Activated T-helper 1 cell treated with anti-CD3 and anti-CD28 coated beads, Interleukin-12 subunit alpha, Interleukin-12 subunit beta, Interleukin-2, Interleukin-4 antibody, amounts not matched to agents 30 ng/mL and 10 ng/mL and 1 ng/mL, durations not matched to agents 14 hours and 24 hours and 36 hours (primary cell): Measurements from ENCODE around the gene TMEM61. TPM values are rescaled to one million over a fixed set of nuclear protein-coding genes. Genes with fewer than 3 reads are reported as not detected.
"Not testable (repeated sequence)": the region's sequence is repeated elsewhere in the genome, so short reads cannot be mapped to it uniquely, and the experiment has no call there.

Source experiments
- DNase-seq: peaks from one replicate; pipeline ENCODE4 v3.0.0; 2021; ENCODE audit warnings: low spot score
- H3K27ac Mint-ChIP-seq: one replicate; pipeline ENCODE4 v1.8.0; 2021; ENCODE audit warnings: mild to moderate bottlenecking, mixed read lengths
- H3K27me3 Mint-ChIP-seq: one replicate; pipeline ENCODE4 v1.8.0; 2022; ENCODE audit warnings: mild to moderate bottlenecking, moderate library complexity, mixed read lengths; ENCODE audit not compliant: insufficient read depth
- H3K36me3 Mint-ChIP-seq: one replicate; pipeline ENCODE4 v1.8.0; 2021; ENCODE audit warnings: low read depth, mixed read lengths
- H3K4me1 Mint-ChIP-seq: one replicate; pipeline ENCODE4 v1.8.0; 2021; ENCODE audit warnings: low read depth, mixed read lengths
- H3K4me3 Mint-ChIP-seq: one replicate; pipeline ENCODE4 v1.8.0; 2021; ENCODE audit warnings: mild to moderate bottlenecking, moderate library complexity, mixed read lengths
- H3K9me3 Mint-ChIP-seq: one replicate; pipeline ENCODE4 v1.8.0; 2021; ENCODE audit warnings: mixed read lengths
- intact Hi-C: fragments of 100-400 bp; cut with micrococcal nuclease; formaldehyde crosslinking; loops from one replicate; pipeline ENCODE4 v1.15.1; 2024
- total RNA-seq: library from RNA; stranded (reverse); gene quantifications from 2 replicates; pipeline ENCODE4 v1.2.3, GENCODE V29; 2022

Gene TMEM61
- total RNA-seq, 1 donor from 2014 or later: not detected

DNA sequence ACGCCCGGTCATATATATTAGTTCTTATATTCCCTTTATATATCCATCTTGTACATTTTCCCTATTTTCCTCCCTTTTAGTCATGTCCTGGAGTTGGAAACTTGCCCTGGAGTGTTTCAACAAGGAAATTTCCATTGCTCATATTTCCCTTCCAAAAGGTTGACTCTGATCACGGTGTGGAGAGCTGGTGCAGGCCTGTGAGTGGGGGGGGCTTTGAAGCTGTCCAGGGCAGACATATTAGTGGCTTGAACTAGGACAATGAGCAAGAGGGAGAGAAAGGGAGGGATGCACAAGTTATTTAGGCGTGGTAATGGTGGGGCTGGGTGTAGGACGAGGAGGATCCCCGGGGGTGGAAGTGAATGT lies 30.4 kb upstream of the TMEM61 start:
- no peak overlapping the region for H3K4me3 Mint-ChIP-seq
- H3K4me1 Mint-ChIP-seq: peaks cover 22% of the 10 kb centered on the region
- H3K27me3 Mint-ChIP-seq: peaks cover 9% of the 10 kb centered on the region
- no peaks in the 10 kb centered on the region for H3K9me3 Mint-ChIP-seq
- H3K27ac Mint-ChIP-seq: no peak overlapping the region
- intact Hi-C loops: loop anchor here (1.0 to 2.0 kb wide), 3 partner anchors 46 to 72 kb away; partner anchors contain the start of gene DHCR24
- DNase-seq: no peak
- no peaks in the 10 kb centered on the region for H3K36me3 Mint-ChIP-seq

DNA sequence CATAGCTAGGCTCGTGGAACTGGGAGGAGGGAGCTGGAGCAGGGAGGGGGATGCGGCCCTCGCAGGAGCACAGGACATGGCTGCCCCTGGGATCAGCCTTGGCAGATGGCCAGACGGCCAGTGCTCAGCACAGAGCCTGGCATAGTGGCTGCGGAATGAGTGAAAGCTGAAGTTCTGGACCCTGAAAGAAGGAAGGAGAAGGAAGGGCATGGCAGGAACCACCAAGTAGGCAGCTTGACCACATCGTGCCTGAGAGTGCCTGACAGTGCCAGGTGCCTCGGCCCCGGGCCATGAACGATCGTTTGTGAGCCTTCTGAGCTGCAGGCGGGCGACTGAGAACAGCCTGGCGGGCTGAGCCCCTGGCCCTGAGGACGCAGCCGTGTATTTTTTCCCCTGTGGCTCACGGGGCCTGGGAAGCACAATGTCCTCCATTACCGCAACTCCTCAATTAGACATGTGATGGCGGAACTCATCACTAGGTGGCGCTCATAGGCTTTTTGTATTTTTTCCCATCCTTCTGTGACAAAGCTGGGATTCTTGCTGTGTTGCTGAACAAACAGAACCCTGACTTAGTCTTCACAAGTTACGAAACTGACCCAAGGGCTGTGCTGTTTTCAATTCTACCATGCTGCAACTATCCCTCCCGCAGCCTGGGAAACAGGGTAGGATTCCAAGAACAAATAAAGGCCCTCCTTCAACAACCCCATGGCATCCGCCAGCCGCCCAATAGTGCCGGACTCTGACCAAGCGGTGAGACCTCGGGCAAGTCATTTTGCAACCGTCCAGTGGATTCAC lies 29.9 kb upstream of the TMEM61 start:
- Mint-ChIP-seq H3K27me3 (peaks cover 9% of the 10 kb centered on the region), H3K4me3 (no peak overlapping the region), H3K36me3 (no peaks in the 10 kb centered on the region), H3K27ac (no peak overlapping the region), H3K4me1 (peaks cover 17% of the 10 kb centered on the region), H3K9me3 (no peaks in the 10 kb centered on the region)
- DNase-seq: peak; percentile 38
- intact Hi-C loops: loop anchor here (1.0 to 2.0 kb wide), 3 partner anchors 46 to 72 kb away; partner anchors contain the start of gene DHCR24

DNA sequence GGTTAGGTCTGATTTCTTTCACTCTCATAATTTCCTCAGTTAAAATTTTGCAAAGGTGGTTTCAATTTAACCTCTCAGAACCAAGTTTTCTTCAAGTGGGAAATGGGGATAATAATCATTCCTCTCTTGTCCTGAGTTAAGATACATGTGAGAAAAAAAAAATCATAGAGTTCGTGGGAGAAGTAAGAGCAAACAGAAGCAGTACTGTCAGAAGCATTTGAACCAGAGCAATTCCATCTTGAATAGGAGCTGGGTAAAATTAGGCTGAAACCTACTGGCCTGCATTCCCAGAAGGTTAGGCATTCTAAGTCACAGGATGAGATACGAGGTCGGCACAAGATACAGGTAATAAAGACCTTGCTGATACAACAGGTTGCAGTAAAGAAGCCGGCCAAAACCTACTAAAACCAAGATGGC lies 28.6 kb upstream of the TMEM61 start:
- DNase-seq: no peak
- H3K36me3 Mint-ChIP-seq: no peaks in the 10 kb centered on the region
- H3K27me3 Mint-ChIP-seq: peaks cover 10% of the 10 kb centered on the region
- H3K27ac Mint-ChIP-seq: no peak overlapping the region
- no peak overlapping the region for H3K4me3 Mint-ChIP-seq
- H3K9me3 Mint-ChIP-seq: no peaks in the 10 kb centered on the region
- peaks cover 13% of the 10 kb centered on the region for H3K4me1 Mint-ChIP-seq
- intact Hi-C loops: loop anchor here (2.0 kb wide), 1 partner anchor 65 kb away; the partner anchor contains the start of gene DHCR24

DNA sequence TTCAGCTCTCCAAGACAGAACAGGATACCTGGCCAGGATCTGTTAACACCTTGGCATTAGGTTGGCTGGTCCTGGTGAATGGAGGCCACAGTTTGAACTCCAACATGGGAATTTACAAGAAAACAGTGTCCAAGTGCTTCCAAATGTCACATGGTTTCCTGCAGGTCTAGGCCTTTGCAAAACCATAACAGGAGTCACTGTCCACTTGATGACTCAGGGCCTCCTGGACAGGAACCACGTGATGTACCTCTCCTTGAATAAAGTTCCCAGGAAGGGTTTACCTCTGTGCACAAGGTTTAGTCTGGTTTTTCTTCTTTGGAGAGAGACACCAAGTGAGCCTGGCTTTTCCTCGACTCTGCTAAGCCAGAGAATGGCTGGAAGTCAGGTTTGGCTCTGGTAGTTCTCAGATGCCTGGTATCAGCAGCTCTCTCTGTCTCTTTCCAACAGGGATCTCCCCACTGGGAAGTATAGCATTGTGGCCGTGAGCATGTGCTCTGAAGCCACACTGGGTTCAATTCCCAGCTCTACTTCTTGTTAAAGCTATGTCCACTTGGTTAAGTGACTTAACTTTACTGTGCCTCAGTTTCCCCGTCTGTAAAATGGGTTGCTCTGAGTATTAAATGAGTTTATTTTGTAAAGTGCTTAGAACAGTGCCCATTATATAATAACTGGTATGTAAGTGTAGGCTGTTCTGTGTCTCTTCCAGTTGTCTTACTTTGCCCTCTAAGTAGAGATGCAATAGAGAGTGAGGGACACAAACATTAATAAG lies 27.3 kb upstream of the TMEM61 start:
- no peaks in the 10 kb centered on the region for H3K36me3 Mint-ChIP-seq
- H3K27me3 Mint-ChIP-seq: peaks cover 9% of the 10 kb centered on the region
- peaks cover 13% of the 10 kb centered on the region for H3K4me1 Mint-ChIP-seq
- peaks cover 7% of the 10 kb centered on the region for H3K9me3 Mint-ChIP-seq
- H3K4me3 Mint-ChIP-seq: no peak overlapping the region
- H3K27ac Mint-ChIP-seq: no peak overlapping the region
- no peak for DNase-seq
- intact Hi-C loops: no loop called here

DNA sequence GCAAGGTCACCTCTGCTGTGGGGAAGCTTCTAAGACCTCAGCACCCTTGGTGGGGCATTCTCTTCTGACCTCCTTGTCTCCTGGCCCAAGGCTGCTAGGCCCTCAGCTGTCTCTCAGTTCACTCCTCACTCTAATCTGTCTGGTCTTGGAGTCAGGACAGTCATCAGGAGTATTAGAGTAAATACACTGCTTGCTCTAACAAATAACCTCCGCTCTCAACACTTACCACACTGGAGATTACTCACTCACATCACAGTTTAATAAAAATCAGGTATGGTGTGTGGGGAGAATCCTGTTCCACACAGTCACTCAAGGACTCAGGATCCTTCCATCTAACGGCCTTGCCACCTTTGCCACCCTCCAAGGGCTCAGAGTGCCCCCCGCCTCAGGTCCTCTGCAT lies 26.6 kb upstream of the TMEM61 start:
- intact Hi-C loops: no loop called here
- Mint-ChIP-seq H3K36me3 (no peaks in the 10 kb centered on the region), H3K27me3 (peaks cover 10% of the 10 kb centered on the region), H3K4me1 (peaks cover 13% of the 10 kb centered on the region), H3K4me3 (no peak overlapping the region), H3K27ac (no peak overlapping the region), H3K9me3 (peaks cover 10% of the 10 kb centered on the region)
- DNase-seq: no peak

DNA sequence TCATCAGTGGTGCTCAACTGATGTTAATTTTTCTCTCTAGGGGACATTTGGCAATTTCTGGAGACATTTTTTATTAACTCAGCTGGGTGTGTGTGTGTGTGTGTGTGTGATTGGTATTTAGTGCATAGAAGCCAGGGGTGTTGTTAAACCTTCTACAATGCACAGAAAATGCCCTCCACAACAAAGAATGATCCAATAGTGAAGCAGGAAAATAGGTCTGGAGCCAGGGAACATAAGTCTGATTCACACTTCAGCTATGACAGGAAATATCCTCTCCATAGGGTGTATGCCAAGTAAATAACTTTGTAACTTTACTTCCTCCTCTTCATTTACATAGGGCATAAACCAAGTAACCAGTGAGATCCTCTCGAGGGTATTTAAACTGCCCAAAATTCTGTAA lies 25.1 kb upstream of the TMEM61 start:
- Mint-ChIP-seq H3K27ac (no peak overlapping the region), H3K4me1 (peaks cover 7% of the 10 kb centered on the region), H3K9me3 (peaks cover 12% of the 10 kb centered on the region), H3K36me3 (no peaks in the 10 kb centered on the region), H3K4me3 (no peak overlapping the region), H3K27me3 (peaks cover 12% of the 10 kb centered on the region)
- intact Hi-C loops: no loop called here
- no peak for DNase-seq

DNA sequence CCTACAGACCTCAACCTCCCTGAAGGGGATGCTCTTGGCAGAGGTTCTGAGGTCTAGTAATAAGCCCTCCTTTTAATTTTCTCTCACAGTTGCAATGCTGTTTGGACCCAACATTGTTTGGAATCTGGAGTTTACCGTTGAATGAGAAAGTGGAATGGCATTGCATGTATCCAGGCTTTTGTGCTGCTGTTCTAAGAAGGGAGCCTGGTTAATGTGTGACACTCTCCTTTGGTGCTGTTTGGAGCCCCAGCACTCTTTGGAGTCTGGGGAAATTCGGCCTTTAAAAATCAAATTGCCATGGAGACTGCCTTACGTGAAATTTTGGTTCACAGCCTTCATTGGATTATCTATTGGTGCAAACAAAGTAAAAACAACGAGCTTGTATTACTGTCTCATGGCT lies 23.7 kb upstream of the TMEM61 start:
- Mint-ChIP-seq H3K27me3 (peaks cover 11% of the 10 kb centered on the region), H3K36me3 (no peaks in the 10 kb centered on the region), H3K4me1 (no peaks in the 10 kb centered on the region), H3K9me3 (peaks cover 12% of the 10 kb centered on the region), H3K27ac (no peak overlapping the region), H3K4me3 (no peak overlapping the region)
- DNase-seq: no peak
- intact Hi-C loops: no loop called here

DNA sequence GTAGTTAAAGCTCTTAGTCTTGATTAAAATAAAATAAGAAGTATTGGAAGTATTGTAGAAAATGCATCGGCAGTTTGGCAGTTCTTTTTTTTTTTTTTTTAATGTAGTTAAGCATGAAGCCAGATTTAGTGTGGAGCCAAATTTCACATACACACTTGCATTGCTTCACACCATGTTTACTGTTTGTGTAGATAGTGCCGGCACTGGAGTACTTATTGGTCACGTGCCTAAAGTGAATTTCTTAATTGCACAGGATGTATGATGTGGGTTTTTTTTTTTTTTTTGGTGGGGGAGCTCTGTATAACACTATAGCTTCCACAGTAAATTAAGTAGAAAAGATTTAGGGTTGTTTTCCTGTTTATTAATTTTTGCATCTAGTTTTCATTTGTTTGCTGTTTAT lies 21.2 kb upstream of the TMEM61 start:
- no peaks in the 10 kb centered on the region for H3K36me3 Mint-ChIP-seq
- peaks cover 16% of the 10 kb centered on the region for H3K27me3 Mint-ChIP-seq
- no peaks in the 10 kb centered on the region for H3K4me1 Mint-ChIP-seq
- no peak for DNase-seq
- H3K4me3 Mint-ChIP-seq: no peak overlapping the region
- intact Hi-C loops: no loop called here
- no peak overlapping the region for H3K27ac Mint-ChIP-seq
- H3K9me3 Mint-ChIP-seq: peaks cover 12% of the 10 kb centered on the region

DNA sequence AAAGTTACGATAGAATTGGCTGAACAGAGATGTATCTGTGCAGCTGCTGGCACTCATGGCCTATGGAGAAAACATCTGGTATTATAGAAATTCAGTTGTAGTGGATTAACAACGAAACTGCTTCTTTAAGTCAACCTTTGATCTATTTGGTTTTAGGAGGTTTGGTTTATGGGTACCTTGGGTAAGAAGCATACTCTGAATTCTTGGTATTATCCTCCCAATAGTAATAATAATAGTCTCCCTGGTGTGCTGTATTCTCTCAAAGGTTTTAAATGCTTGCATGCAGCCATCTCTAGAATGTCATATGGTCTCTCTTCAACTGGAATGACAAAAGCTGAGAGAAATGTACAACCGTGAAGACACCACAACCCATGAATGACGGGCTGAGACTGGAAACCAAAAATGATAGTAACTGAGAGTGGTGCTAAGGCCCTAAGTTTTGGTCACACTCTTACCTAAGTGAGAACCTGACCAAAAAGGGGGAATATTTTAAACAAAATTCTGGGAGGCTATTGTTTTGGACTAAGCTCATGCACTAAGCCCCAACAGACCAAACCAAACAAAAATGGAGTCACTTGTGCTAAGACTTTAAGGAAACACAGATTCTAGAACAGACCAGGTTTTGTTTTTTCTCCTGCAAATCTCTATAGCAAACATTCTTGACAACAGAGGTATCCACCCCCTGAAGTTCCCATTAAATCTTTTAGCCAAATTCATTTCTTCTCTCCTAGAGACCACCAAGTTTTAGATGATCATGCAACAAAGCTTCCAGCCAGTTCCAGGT lies 17.6 kb upstream of the TMEM61 start:
- intact Hi-C loops: no loop called here
- Mint-ChIP-seq H3K4me3 (no peak overlapping the region), H3K4me1 (peaks cover 7% of the 10 kb centered on the region), H3K36me3 (no peaks in the 10 kb centered on the region), H3K9me3 (peaks cover 7% of the 10 kb centered on the region), H3K27ac (no peak overlapping the region), H3K27me3 (peaks cover 12% of the 10 kb centered on the region)
- no peak for DNase-seq

DNA sequence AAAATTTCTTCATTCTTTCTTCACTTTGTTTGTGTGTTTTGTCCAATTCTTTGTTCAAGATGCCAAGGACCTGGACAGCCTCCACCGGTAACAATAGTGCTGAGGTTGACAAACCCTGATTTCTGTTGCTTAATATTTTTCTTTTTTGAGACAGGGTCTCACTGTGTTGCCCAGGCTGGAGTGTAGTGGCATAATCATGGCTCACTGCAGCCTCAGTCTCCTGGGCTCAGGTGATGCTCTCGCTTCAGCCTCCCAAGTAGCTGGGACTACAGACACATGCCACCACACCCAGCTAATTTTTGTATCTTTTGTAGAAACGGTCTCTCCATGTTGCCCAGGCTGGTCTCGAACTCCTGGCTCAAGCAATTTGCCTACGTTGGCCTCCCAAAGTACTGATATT lies 16.6 kb upstream of the TMEM61 start:
- H3K4me1 Mint-ChIP-seq, H3K9me3 Mint-ChIP-seq, H3K27ac Mint-ChIP-seq, DNase-seq, intact Hi-C loops, H3K4me3 Mint-ChIP-seq, H3K36me3 Mint-ChIP-seq: not testable (repeated sequence)
- H3K27me3 Mint-ChIP-seq: peaks cover 11% of the 10 kb centered on the region

DNA sequence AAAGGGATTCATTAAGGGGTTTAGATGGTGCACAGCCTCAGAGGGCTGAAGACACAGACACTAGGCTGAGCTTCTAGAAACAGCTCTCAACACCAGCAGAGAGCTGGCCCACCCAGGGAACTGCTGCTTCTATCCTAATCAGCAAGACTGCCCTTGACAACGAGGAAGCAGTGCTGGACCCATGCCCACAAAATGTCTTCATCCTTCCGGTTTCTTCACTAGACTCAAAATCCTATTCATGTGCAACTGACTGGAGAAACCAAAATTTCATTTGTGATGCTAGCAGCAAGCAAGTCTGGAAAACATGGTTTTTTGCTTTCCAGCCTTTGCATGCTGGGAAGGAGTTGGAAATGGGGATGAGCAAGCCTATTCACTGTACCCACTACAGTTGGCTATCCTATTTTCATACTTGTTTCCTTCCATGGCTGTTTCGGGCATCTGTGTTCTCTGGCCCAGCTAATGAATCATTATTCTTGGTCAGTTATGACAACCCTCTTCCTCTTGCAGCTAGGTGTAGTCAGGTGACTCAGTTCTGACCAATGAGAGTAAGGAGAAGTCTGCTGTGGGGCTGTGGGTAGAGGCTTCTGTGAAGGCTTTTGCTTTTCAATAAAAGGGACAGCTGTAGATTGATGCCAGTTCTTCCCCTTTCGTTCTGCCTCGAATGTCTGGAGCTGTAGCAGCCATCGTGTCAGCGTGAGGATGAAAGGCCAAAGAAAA lies 14.6 kb upstream of the TMEM61 start:
- no peak for DNase-seq
- Mint-ChIP-seq H3K27me3 (peaks cover 14% of the 10 kb centered on the region), H3K36me3 (no peaks in the 10 kb centered on the region), H3K9me3 (no peaks in the 10 kb centered on the region), H3K4me3 (no peak overlapping the region), H3K27ac (no peak overlapping the region), H3K4me1 (peaks cover 7% of the 10 kb centered on the region)
- intact Hi-C loops: no loop called here

DNA sequence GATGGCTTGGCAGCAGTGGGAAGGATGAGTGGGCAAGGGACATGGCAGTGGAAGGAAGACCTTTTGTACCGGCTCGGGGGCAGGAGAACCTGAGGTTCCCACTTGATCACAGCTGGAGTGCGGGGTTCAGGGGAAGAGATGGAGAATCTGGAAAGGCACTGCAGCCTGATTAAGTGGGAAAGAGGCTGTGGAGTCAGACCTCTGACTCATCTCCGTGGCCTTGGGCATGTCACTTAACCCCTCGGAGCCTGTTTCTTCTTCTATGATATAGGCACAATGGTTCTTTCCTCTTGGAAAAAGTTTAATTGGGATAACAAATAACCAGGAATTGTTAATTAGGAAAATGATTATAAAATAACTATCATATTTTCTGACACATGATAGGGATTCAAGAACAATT lies 13.1 kb upstream of the TMEM61 start:
- DNase-seq: no peak
- Mint-ChIP-seq H3K27me3 (peaks cover 11% of the 10 kb centered on the region), H3K4me1 (peaks cover 16% of the 10 kb centered on the region), H3K9me3 (no peaks in the 10 kb centered on the region), H3K4me3 (no peak overlapping the region), H3K36me3 (no peaks in the 10 kb centered on the region), H3K27ac (no peak overlapping the region)
- intact Hi-C loops: no loop called here
